Measurements from ENCODE around the gene EBF3. TPM values are rescaled to one million over a fixed set of nuclear protein-coding genes. Genes with fewer than 3 reads are reported as not detected.

Gene EBF3
- total RNA-seq, 1 experiment from 2014 or later: 0.12 TPM

DNA sequence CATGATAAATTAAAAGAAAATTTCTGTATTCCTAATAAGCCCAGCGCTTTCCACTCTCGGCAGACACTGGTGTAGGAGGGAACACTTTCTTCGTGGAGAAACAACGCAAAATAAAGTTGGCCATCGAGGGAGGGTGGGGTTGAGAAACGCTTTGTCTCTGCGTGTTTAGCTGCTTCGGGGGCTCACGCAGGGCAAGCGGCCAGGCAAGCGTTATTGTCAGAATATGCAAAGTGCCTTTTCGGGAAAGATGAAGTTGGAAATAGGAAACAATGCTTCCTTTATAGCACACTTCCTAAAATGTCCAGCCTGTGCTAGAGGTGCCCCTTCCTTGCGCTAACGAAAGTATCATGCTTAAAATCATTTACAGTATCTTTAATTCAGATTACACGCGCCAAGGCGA is 1.9 kb upstream of the EBF3 start:
- intact Hi-C loops (cut with micrococcal nuclease): no loop called here
- H3K4me3 ChIP-seq (replicated peaks in 1 of 2; ENCODE audit: low read depth in 1 of 2, low read length in 2 of 2): no peak overlapping the region
- H2AFZ ChIP-seq (ENCODE audit: low read depth, low read length, poor library complexity, severe bottlenecking): no peak overlapping the region
- TF ChIP-seq CEBPB (IDR thresholded peaks at IDR 0.05; ENCODE audit: low read depth) (no peak), EZH2phosphoT487 (IDR thresholded peaks at IDR 0.05; ENCODE audit: borderline replicate concordance) (no peak), FOSL1 (IDR thresholded peaks at IDR 0.05; ENCODE audit: low read depth) (no peak), SRF (IDR thresholded peaks at IDR 0.05; ENCODE audit: low read depth) (no peak), SP1 (IDR thresholded peaks at IDR 0.05; ENCODE audit: low read depth) (no peak), POLR2AphosphoS5 (IDR thresholded peaks at IDR 0.05; ENCODE audit: low read depth, low read length) (no peak), POLR2A (IDR thresholded peaks at IDR 0.05; ENCODE audit: borderline replicate concordance, extremely low read depth, insufficient read depth, insufficient read length) (no peak), ZFX (IDR thresholded peaks at IDR 0.05) (no peak), EGR1 (IDR thresholded peaks at IDR 0.05; ENCODE audit: low read depth) (no peak)
- TF ChIP-seq, protein P1, sequence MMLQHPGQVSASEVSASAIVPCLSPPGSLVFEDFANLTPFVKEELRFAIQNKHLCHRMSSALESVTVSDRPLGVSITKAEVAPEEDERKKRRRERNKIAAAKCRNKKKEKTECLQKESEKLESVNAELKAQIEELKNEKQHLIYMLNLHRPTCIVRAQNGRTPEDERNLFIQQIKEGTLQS (IDR thresholded peaks at IDR 0.05): no peak
- TF ChIP-seq, protein P2, sequence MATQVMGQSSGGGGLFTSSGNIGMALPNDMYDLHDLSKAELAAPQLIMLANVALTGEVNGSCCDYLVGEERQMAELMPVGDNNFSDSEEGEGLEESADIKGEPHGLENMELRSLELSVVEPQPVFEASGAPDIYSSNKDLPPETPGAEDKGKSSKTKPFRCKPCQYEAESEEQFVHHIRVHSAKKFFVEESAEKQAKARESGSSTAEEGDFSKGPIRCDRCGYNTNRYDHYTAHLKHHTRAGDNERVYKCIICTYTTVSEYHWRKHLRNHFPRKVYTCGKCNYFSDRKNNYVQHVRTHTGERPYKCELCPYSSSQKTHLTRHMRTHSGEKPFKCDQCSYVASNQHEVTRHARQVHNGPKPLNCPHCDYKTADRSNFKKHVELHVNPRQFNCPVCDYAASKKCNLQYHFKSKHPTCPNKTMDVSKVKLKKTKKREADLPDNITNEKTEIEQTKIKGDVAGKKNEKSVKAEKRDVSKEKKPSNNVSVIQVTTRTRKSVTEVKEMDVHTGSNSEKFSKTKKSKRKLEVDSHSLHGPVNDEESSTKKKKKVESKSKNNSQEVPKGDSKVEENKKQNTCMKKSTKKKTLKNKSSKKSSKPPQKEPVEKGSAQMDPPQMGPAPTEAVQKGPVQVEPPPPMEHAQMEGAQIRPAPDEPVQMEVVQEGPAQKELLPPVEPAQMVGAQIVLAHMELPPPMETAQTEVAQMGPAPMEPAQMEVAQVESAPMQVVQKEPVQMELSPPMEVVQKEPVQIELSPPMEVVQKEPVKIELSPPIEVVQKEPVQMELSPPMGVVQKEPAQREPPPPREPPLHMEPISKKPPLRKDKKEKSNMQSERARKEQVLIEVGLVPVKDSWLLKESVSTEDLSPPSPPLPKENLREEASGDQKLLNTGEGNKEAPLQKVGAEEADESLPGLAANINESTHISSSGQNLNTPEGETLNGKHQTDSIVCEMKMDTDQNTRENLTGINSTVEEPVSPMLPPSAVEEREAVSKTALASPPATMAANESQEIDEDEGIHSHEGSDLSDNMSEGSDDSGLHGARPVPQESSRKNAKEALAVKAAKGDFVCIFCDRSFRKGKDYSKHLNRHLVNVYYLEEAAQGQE (IDR thresholded peaks at IDR 0.05; ENCODE audit: low read depth): no peak
- TF ChIP-seq, protein P3, sequence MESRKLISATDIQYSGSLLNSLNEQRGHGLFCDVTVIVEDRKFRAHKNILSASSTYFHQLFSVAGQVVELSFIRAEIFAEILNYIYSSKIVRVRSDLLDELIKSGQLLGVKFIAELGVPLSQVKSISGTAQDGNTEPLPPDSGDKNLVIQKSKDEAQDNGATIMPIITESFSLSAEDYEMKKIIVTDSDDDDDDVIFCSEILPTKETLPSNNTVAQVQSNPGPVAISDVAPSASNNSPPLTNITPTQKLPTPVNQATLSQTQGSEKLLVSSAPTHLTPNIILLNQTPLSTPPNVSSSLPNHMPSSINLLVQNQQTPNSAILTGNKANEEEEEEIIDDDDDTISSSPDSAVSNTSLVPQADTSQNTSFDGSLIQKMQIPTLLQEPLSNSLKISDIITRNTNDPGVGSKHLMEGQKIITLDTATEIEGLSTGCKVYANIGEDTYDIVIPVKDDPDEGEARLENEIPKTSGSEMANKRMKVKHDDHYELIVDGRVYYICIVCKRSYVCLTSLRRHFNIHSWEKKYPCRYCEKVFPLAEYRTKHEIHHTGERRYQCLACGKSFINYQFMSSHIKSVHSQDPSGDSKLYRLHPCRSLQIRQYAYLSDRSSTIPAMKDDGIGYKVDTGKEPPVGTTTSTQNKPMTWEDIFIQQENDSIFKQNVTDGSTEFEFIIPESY (IDR thresholded peaks at IDR 0.05; ENCODE audit: extremely low read depth, insufficient replicate concordance, low read length): no peak
- H3K9ac ChIP-seq (ENCODE audit: low read length): no peak overlapping the region
- H3K27ac ChIP-seq (ENCODE audit: low read depth, low read length): no peak overlapping the region
- ChIA-PET CTCF (no interaction called here), POLR2A (no interaction called here), RAD21 (ENCODE audit: low non-redundant PET in 1 of 2, low total read pairs in 2 of 2, uncharacterized antibody in 2 of 2, unreplicated experiment in 2 of 2) (no interaction called here)
- ATAC-seq: no peak
- H3K9me2 ChIP-seq (ENCODE audit: insufficient read depth): no peaks in the 10 kb centered on the region
- H3K36me3 ChIP-seq (ENCODE audit: control insufficient read depth in 1 of 2, insufficient read depth in 2 of 2, low read length in 2 of 2): no peaks in the 10 kb centered on the region
- H4K20me1 ChIP-seq (ENCODE audit: insufficient read depth): no peaks in the 10 kb centered on the region
- H3K4me1 ChIP-seq (ENCODE audit: control insufficient read depth in 1 of 2, insufficient read depth in 2 of 2, low read length in 2 of 2): no peaks in the 10 kb centered on the region
- DNase-seq (ENCODE audit: low read depth, low spot score): no peak
- BruUV-seq (replicated peaks): no TSS peak
- no peak overlapping the region for H3K4me2 ChIP-seq (ENCODE audit: low read length)
- H3K9me3 ChIP-seq (ENCODE audit: control insufficient read depth in 1 of 2, insufficient read depth in 1 of 2, low read depth in 1 of 2, low read length in 2 of 2): no peaks in the 10 kb centered on the region
- H3K79me2 ChIP-seq (ENCODE audit: insufficient read depth, low read length): no peaks in the 10 kb centered on the region
- no peaks in the 10 kb centered on the region for H3K27me3 ChIP-seq (ENCODE audit: insufficient read depth, low read length)

All from HCT116 (cell line).